SK-N-MC (cell line): ENCODE results near the gene PSMB1.

Source experiments
- DNase-seq: peaks from one replicate; pipeline ENCODE4 v3.0.0-alpha.2; 2011; ENCODE audit warnings: low read depth, low spot score
- H3K27ac ChIP-seq: fragments of 200-600 bp; sonication (generic); 2 replicates; pipeline ENCODE4 v1.5.1; 2016; ENCODE audit warnings: mixed run types
- H3K36me3 ChIP-seq: fragments of 200-600 bp; sonication (generic); 2 replicates; pipeline ENCODE4 v1.6.1; 2017; ENCODE audit warnings: antibody characterized with exemption, low read length, mixed read lengths; ENCODE audit not compliant: insufficient read depth
- H3K4me3 ChIP-seq: fragments of 200-600 bp; sonication (generic); 2 replicates; pipeline ENCODE4 v1.5.1; 2016
- H3K9ac ChIP-seq: fragments of 200-600 bp; sonication (generic); 2 replicates; pipeline ENCODE4 v1.8.0; 2017; ENCODE audit warnings: mixed run types, mixed read lengths; ENCODE audit not compliant: insufficient read length
- H3K9me3 ChIP-seq: fragments of 200-600 bp; sonication (generic); 2 replicates; pipeline ENCODE4 v1.6.1; 2017; ENCODE audit warnings: low read depth, mild to moderate bottlenecking, antibody characterized with exemption, low read length, moderate library complexity, mixed read lengths
- EZH2 ChIP-seq: fragments of 200-600 bp; sonication (generic); IDR thresholded peaks from one replicate; pipeline ENCODE4 v1.6.1; 2017; ENCODE audit warnings: antibody characterized with exemption
- FOXP2 ChIP-seq: optimal IDR thresholded peaks from 2 replicates; pipeline ENCODE3; 2011; ENCODE audit warnings: mild to moderate bottlenecking, moderate library complexity; ENCODE audit not compliant: insufficient read depth; ENCODE audit errors: extremely low read length, control extremely low read depth
- POLR2AphosphoS5 ChIP-seq: IDR thresholded peaks from 2 replicates; pipeline ENCODE4 v1.6.1; 2012; ENCODE audit warnings: mild to moderate bottlenecking, low read depth, low read length, borderline replicate concordance

PSMB1 gene

DNA sequence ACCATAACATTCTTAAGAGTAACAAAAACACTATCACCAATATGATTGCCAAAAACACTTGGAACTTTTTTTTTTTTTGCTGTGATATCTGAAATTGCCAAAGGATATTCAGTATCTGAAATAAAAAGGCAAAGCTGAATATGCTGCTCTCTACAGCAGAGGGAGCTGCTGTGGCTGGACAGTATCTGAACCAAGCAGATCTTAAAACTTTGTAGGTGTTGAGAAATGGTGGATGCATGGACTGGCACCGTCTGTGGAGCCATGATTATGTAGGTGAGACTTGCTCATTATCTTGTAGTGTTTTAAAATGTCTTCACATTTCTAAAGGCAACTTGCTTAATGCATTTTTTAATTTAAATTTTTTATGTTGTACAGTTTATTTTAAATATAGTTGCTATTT lies 22.1 kb upstream of the PSMB1 start:
- Histone ChIP-seq H3K9ac (no peak overlapping the region), H3K4me3 (no peak overlapping the region), H3K9me3 (no peaks in the 10 kb centered on the region), H3K36me3 (peaks cover 85% of the 10 kb centered on the region), H3K27ac (no peak overlapping the region)
- TF ChIP-seq EZH2 = no peak
- no peak for TF ChIP-seq FOXP2
- no peak for TF ChIP-seq POLR2AphosphoS5
- no peak for DNase-seq

DNA sequence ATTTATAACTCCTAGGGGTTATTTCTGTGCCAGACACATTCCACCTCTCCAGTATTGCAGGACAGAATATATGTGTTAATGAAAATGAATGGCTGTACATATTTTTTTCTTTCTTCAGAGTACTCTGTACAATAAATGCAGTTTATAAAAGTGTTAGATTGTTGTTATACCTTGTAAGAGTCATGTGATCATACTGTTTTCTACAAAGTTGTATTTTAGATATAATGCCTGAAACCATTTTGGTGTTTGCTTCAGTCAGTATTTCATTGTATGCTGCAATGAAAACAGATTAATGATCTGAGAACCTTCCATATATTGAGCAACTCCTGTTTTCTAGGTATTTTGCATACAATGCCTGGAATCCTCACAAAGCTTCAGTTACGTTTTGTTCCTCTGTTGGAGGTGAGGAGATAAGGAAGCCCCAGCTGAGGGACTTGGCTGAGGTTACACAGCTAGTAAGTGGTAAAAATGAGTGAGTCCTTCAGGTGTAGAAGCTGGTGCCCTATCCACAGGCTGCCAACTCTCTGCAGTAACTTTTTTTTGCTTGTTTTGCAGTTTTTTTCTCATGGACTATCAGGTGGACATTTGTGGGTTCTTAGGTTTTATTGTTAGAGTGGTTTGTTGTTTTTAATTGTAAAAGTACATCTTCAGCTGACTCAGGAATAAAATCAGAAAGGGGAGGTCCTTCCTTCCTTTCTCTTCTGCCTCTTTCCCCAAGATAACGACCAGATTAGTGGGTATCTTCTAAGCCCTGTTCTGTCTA lies 19.8 kb upstream of the PSMB1 start:
- no peak for TF ChIP-seq FOXP2
- no peak for TF ChIP-seq POLR2AphosphoS5
- no peak for TF ChIP-seq EZH2
- peaks cover 81% of the 10 kb centered on the region for H3K36me3 ChIP-seq
- no peak overlapping the region for H3K4me3 ChIP-seq
- no peak overlapping the region for H3K9ac ChIP-seq
- H3K27ac ChIP-seq = no peak overlapping the region
- DNase-seq = no peak
- H3K9me3 ChIP-seq = no peaks in the 10 kb centered on the region

DNA sequence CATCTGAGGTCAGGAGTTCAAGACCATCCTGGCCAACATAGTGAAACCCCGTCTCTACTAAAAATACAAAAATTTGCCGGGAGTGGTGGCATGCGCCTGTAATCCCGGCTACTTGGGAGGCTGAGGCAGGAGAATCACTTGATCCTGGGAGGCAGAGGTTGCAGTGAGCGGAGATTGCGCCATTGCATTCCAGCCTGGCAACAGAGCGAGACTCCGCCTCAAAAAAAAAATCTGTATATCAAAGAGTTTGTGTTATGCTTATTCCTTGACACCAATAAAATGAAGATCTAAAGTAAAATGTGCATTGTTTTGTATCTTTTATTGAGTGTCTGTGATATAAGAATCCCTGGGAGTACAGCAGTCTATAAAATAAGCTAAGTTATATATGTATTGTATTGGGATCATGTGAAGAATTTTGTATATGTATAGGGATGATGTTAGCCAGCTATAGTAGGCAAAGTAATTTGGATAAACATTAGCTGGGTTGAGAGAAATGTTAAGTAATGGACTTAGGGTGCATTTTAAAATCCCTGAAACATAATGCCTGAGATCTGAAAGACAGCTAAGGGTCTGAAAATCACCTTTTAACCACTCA lies 11.9 kb upstream of the PSMB1 start:
- Histone ChIP-seq H3K27ac (no peak overlapping the region), H3K9ac (no peak overlapping the region), H3K9me3 (no peaks in the 10 kb centered on the region), H3K36me3 (peaks cover 75% of the 10 kb centered on the region), H3K4me3 (no peak overlapping the region)
- TF ChIP-seq POLR2AphosphoS5 (no peak), FOXP2 (no peak), EZH2 (no peak)
- no peak for DNase-seq

DNA sequence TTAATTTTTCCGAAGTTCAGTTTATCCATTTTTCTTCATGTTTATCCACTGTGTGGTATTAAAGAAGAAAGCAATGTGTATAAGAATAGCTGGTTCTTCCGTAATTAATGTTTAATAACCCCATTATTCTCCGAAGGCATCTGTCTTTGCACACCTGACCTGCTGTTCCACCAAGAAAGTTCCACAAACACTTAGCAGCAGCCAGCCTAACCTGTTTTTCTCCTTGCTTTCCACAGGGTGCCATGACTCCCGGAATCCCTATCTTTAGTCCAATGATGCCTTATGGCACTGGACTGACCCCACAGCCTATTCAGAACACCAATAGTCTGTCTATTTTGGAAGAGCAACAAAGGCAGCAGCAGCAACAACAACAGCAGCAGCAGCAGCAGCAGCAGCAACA lies 8.4 kb upstream of the PSMB1 start:
- TF ChIP-seq POLR2AphosphoS5 (no peak), FOXP2 (no peak), EZH2 (no peak)
- H3K9me3 ChIP-seq = no peaks in the 10 kb centered on the region
- peaks cover 73% of the 10 kb centered on the region for H3K36me3 ChIP-seq

DNA sequence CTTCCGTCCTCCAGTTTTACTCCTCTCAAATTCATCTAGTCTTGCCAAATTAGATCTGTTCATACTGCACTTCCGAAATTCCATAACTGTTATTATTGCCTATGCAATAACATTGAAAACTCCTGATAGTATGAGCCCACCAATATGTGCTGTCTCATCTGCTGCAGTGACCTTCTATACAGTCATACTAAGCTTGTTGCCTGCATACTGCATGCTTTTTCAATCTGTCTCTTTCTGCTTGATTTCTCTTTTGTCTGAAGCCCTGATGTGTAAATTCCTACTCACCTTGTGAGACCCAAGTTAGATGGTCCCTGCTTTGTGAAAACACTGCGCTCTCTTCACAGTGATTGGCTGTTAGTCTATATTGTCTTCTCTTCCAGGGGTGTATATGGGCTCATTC lies 2.2 kb upstream of the PSMB1 start:
- TF ChIP-seq POLR2AphosphoS5 (no peak), EZH2 (no peak), FOXP2 (no peak)
- H3K27ac ChIP-seq = no peak overlapping the region

More for the DNA sequence above, 8.4 kb upstream of the PSMB1 start:
- DNase-seq = no peak
- Histone ChIP-seq H3K9ac (no peak overlapping the region), H3K27ac (no peak overlapping the region), H3K4me3 (no peak overlapping the region)

DNA sequence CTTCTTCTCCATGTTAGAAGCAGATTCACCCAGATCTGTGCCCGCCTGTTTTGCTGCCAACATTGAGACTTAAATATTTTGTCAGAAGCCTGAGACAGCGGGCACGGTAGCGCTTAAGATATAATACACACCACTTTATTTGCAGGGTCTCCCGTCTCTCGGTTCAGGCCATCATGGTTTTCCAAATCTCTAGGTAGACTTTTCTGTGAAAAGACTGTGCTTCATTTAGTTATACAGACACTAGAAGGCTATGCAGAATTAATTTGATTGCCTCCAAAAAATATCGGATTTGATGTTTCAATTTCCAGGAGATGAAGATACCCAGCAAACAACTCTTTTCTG lies 1.7 kb upstream of the PSMB1 start:
- Histone ChIP-seq H3K9ac (peak overlapping the region; percentile 94), H3K9me3 (no peaks in the 10 kb centered on the region), H3K4me3 (peak overlapping the region; percentile 100), H3K27ac (peak overlapping the region; percentile 37; the same call in 1 of the 2 replicates), H3K36me3 (peaks cover 42% of the 10 kb centered on the region)
- no peak for DNase-seq
- TF ChIP-seq EZH2 (no peak), POLR2AphosphoS5 (no peak), FOXP2 (no peak)

More for the DNA sequence above, 2.2 kb upstream of the PSMB1 start:
- no peaks in the 10 kb centered on the region for H3K9me3 ChIP-seq
- H3K36me3 ChIP-seq = peaks cover 42% of the 10 kb centered on the region
- peak overlapping the region; percentile 100 for H3K4me3 ChIP-seq
- H3K9ac ChIP-seq = peak overlapping the region; percentile 94
- DNase-seq = no peak

DNA sequence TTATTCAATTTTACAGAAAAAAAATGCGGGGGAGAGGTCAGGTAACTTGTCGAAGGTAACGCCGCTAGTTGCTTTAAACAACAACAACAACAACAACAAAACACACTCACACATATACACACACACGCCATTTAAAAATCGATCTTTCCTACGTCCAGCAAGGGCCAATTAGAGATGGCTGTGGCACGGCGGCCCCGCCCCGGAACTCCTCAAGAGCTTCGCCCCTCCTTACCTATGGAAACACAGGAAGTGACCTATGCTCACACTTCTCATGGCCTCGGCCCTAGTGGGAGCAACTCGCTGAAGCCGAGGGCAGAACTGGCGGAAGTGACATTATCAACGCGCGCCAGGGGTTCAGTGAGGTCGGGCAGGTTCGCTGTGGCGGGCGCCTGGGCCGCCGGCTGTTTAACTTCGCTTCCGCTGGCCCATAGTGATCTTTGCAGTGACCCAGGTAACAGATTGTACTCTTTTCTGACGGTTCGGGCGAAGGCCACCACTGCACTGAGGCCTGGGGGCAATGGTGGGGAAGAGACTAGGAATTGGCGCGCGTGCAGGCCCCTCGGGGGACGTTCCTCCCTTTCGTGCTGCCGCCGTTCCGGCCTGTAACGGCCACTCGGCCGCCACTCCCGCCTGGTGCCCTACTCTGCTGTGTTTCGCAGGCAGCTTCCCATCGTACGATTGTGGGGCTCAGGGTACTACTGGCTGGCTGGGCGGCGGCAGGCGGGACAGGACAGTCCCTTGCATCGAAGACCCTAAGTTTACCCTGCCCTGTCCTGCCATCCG lies 1.1 kb upstream of the PSMB1 start, which contains the start of gene TBP:
Gene TBP (plus strand): TSS at position 357 of the 783 bp plus-strand sequence. CDS start 2,661 bp downstream, outside the sequence.
- Histone ChIP-seq H3K27ac (peak within 1 kb of the TSS; percentile 93), H3K36me3 (peaks cover 43% of the 10 kb centered on the region), H3K9ac (peak within 1 kb of the TSS; percentile 99), H3K4me3 (peak within 1 kb of the TSS; percentile 100), H3K9me3 (no peaks in the 10 kb centered on the region)
- peak; percentile 86 for DNase-seq
- TF ChIP-seq POLR2AphosphoS5 = peak; percentile 90
- no peak for TF ChIP-seq EZH2
- no peak for TF ChIP-seq FOXP2

DNA sequence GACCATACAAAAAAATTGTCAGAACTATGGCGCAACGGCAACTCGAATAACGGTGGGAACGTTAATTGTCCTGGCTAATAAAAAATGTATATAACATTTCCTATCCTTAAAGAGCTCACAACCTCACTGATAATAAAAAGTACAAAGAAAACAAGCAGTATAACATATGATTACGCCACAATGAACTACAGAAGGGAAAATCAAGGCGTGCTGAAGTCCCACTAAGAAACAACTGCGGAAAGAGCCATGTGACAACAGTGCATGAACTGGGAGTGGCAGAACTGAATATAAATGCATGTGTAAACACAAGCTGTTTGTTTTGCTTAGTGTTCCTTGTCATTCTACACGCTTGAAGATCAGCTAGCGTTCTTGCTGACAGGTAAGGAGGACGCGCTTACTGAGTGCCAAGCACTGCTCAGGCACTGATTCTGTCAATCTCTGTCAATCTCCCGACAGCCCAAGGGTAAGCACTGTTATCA lies 466 bp upstream of the PSMB1 start:
- peak; percentile 34 for DNase-seq

More for the DNA sequence above, 466 bp upstream of the PSMB1 start:
- Histone ChIP-seq H3K4me3 (peak overlapping the region; percentile 100), H3K36me3 (peaks cover 45% of the 10 kb centered on the region), H3K9ac (peak overlapping the region; percentile 99), H3K9me3 (no peaks in the 10 kb centered on the region), H3K27ac (peak overlapping the region; percentile 93)
- TF ChIP-seq EZH2 = no peak
